GDM1 (cell line): Measurements from ENCODE around the gene TM4SF1.
"Not testable (repeated sequence)": the region's sequence is repeated elsewhere in the genome, so short reads cannot be mapped to it uniquely, and the experiment has no call there.

Experiments used
- DNase-seq: peaks from one replicate; lab custom pipeline; 2025; lab: John Stamatoyannopoulos, UW

The TM4SF1 gene

GRCh38 chr3:149343951-149344350 is 33.5 kb downstream of the TM4SF1 start:
- DNase-seq = no peak

- peak; percentile 18 for DNase-seq
These were observed 34.8 kb downstream of the TM4SF1 start for GRCh38 chr3:149342413-149343380.

GRCh38 chr3:149340310-149340933 is 37.0 kb downstream of the TM4SF1 start:
- no peak for DNase-seq

GRCh38 chr3:149339931-149340309 is 37.5 kb downstream of the TM4SF1 start:
- peak; percentile 86 for DNase-seq

- not testable (repeated sequence) for DNase-seq
These were observed 40.0 kb downstream of the TM4SF1 start for GRCh38 chr3:149337486-149337885.

- DNase-seq = no peak
These were observed 40.5 kb downstream of the TM4SF1 start for GRCh38 chr3:149336925-149337324.

GRCh38 chr3:149333176-149333859 is 44.1 kb downstream of the TM4SF1 start, which contains the start of gene TM4SF18:
TSS of gene TM4SF18 (minus strand) at chr3:149333636. CDS start at chr3:149333382, 254 bp downstream.
- no peak for DNase-seq

- no peak for DNase-seq
These were observed 44.7 kb downstream of the TM4SF1 start for GRCh38 chr3:149332771-149333170.

- DNase-seq = no peak
These were observed 45.2 kb downstream of the TM4SF1 start for GRCh38 chr3:149332227-149332765.

- no peak for DNase-seq
These were observed 46.1 kb downstream of the TM4SF1 start for GRCh38 chr3:149331396-149331795.

GRCh38 chr3:149330609-149331331 is 46.7 kb downstream of the TM4SF1 start:
- DNase-seq = no peak

- no peak for DNase-seq
These were observed 50.3 kb downstream of the TM4SF1 start for GRCh38 chr3:149327156-149327555.

GRCh38 chr3:149325581-149325980 is 51.9 kb downstream of the TM4SF1 start:
- DNase-seq = no peak

- no peak for DNase-seq
These were observed 53.1 kb downstream of the TM4SF1 start for GRCh38 chr3:149324332-149324731.

GRCh38 chr3:149321640-149322039 is 55.8 kb downstream of the TM4SF1 start:
- DNase-seq = no peak

GRCh38 chr3:149321136-149321535 is 56.3 kb downstream of the TM4SF1 start:
- DNase-seq = no peak

GRCh38 chr3:149319750-149320149 is 57.7 kb downstream of the TM4SF1 start:
- DNase-seq = no peak
